SK-N-SH treated with all-trans-retinoic acid at 6 μM for 48 hours (cell line): ENCODE data around the gene DNAJC22.
"Not testable (repeated sequence)": the region's sequence is repeated elsewhere in the genome, so short reads cannot be mapped to it uniquely, and the experiment has no call there.

Source experiments
- ATAC-seq: fragments of 200-7000 bp; cut with Tn5 transposase; 3 replicates; pipeline ENCODE4 v1.9.1; 2020; ENCODE audit warnings: mild to moderate bottlenecking, moderate library complexity
- ARNTL ChIP-seq: fragments of 450-650 bp; formaldehyde crosslinking; IDR thresholded peaks from 2 replicates; pipeline ENCODE4 v1.5.0; 2020; ENCODE audit warnings: low read depth, mild to moderate bottlenecking, moderate library complexity, borderline replicate concordance
- BACH2 ChIP-seq: fragments of 250-450 bp; sonication (Bioruptor Pico); IDR thresholded peaks from 2 replicates; pipeline ENCODE4 v1.9.0; 2021; ENCODE audit warnings: mild to moderate bottlenecking, borderline replicate concordance
- CSDC2 ChIP-seq: fragments of 250-450 bp; sonication (Bioruptor Pico); IDR thresholded peaks from 2 replicates; pipeline ENCODE4 v1.5.0; 2020; ENCODE audit warnings: mild to moderate bottlenecking, moderate library complexity
- CSRNP3 ChIP-seq: fragments of 250-450 bp; sonication (Bioruptor Pico); IDR thresholded peaks from 2 replicates; pipeline ENCODE4 v1.5.1; 2021; ENCODE audit warnings: mild to moderate bottlenecking, moderate library complexity
- ESRRG ChIP-seq: fragments of 250-450 bp; sonication (Bioruptor Pico); IDR thresholded peaks from 2 replicates; pipeline ENCODE4 v1.6.1; 2021; ENCODE audit warnings: mild to moderate bottlenecking
- GLIS3 ChIP-seq: fragments of 250-450 bp; sonication (Bioruptor Pico); IDR thresholded peaks from 2 replicates; pipeline ENCODE4 v1.5.0; 2020; ENCODE audit warnings: mild to moderate bottlenecking, moderate library complexity
- ISL1 ChIP-seq: fragments of 250-450 bp; sonication (Bioruptor Pico); IDR thresholded peaks from 2 replicates; pipeline ENCODE4 v2.1.2; 2022; ENCODE audit warnings: mild to moderate bottlenecking, moderate library complexity
- OSR1 ChIP-seq: fragments of 250-450 bp; sonication (Bioruptor Pico); IDR thresholded peaks from 2 replicates; pipeline ENCODE4 v1.8.0; 2022; ENCODE audit warnings: moderate library complexity, mild to moderate bottlenecking, inconsistent platforms
- PATZ1 ChIP-seq: fragments of 250-450 bp; sonication (Bioruptor Pico); IDR thresholded peaks from 2 replicates; pipeline ENCODE4 v1.8.0; 2020; ENCODE audit warnings: mild to moderate bottlenecking, moderate library complexity, borderline replicate concordance
- POU6F1 ChIP-seq: fragments of 250-450 bp; sonication (Bioruptor Pico); IDR thresholded peaks from 2 replicates; pipeline ENCODE4 v1.8.0; 2021; ENCODE audit warnings: low read depth, mild to moderate bottlenecking, moderate library complexity, borderline replicate concordance
- PPARA ChIP-seq: fragments of 250-450 bp; sonication (Bioruptor Pico); IDR thresholded peaks from 2 replicates; pipeline ENCODE4 v1.5.0; 2020; ENCODE audit warnings: mild to moderate bottlenecking, borderline replicate concordance
- RARB ChIP-seq: fragments of 250-450 bp; sonication (Bioruptor Pico); IDR thresholded peaks from 2 replicates; pipeline ENCODE4 v1.8.0; 2021; ENCODE audit warnings: mild to moderate bottlenecking, moderate library complexity
- TCF4 ChIP-seq: fragments of 250-450 bp; sonication (Bioruptor Pico); IDR thresholded peaks from 2 replicates; pipeline ENCODE4 v1.8.0; 2021; ENCODE audit warnings: mild to moderate bottlenecking, moderate library complexity, borderline replicate concordance
- TSHZ2 ChIP-seq: fragments of 250-450 bp; sonication (Bioruptor Pico); IDR thresholded peaks from 2 replicates; pipeline ENCODE4 v1.5.0; 2020; ENCODE audit warnings: mild to moderate bottlenecking, moderate library complexity
- ZFP30 ChIP-seq: fragments of 450-650 bp; formaldehyde crosslinking; IDR thresholded peaks from 2 replicates; pipeline ENCODE4 v1.5.0; 2022; ENCODE audit warnings: mild to moderate bottlenecking, moderate library complexity
- ZNF565 ChIP-seq: fragments of 450-650 bp; formaldehyde crosslinking; conservative IDR thresholded peaks from 2 replicates; pipeline ENCODE4 v1.5.0; 2020; ENCODE audit warnings: low read depth, mild to moderate bottlenecking, moderate library complexity
- ZNF70 ChIP-seq: fragments of 450-650 bp; formaldehyde crosslinking; IDR thresholded peaks from 2 replicates; pipeline ENCODE4 v1.5.0; 2020; ENCODE audit warnings: mild to moderate bottlenecking, moderate library complexity
- ZNF8 ChIP-seq: fragments of 450-650 bp; formaldehyde crosslinking; IDR thresholded peaks from 2 replicates; pipeline ENCODE4 v1.5.0; 2020; ENCODE audit warnings: mild to moderate bottlenecking, moderate library complexity

DNAJC22 gene

GRCh38 chr12:49314811-49315210, 31.9 kb upstream of the DNAJC22 start:
- ATAC-seq, result no peak

GRCh38 chr12:49317118-49317517, 29.6 kb upstream of the DNAJC22 start:
- ATAC-seq, result not testable (repeated sequence)

More at GRCh38 chr12:49314811-49315210, 31.9 kb upstream of the DNAJC22 start:
- TF ChIP-seq ZNF565 (CRISPR knock-in tag), result no peak
- no peak for TF ChIP-seq ESRRG
- TF ChIP-seq ARNTL, result no peak
- TF ChIP-seq TSHZ2, result no peak
- TF ChIP-seq GLIS3 (CRISPR knock-in tag), result no peak
- TF ChIP-seq BACH2, result no peak
- TF ChIP-seq ZFP30 (CRISPR knock-in tag), result no peak
- no peak for TF ChIP-seq CSRNP3 (CRISPR knock-in tag)
- TF ChIP-seq ZNF8 (CRISPR knock-in tag), result no peak

- ATAC-seq, result not testable (repeated sequence)
Measured at GRCh38 chr12:49320411-49321103, 26.1 kb upstream of the DNAJC22 start.

- TF ChIP-seq PPARA (CRISPR knock-in tag), result no peak
- TF ChIP-seq BACH2, result no peak
- TF ChIP-seq, all 23 proteins: peak for 0
Measured at GRCh38 chr12:49322367-49322707, 24.4 kb upstream of the DNAJC22 start.

GRCh38 chr12:49322708-49323523, 23.8 kb upstream of the DNAJC22 start, which contains the start of gene TROAP:
TROAP (plus strand) TSS chr12:49323255; CDS start chr12:49323609, 354 bp downstream.
- ATAC-seq, result peak; percentile 100
- TF ChIP-seq GLIS3 (CRISPR knock-in tag), result no peak
- TF ChIP-seq POU6F1, result no peak
- no peak for TF ChIP-seq ISL1 (CRISPR knock-in tag)
- TF ChIP-seq CSDC2 (CRISPR knock-in tag), result no peak
- TF ChIP-seq ARNTL, result no peak
- TF ChIP-seq ZNF70 (CRISPR knock-in tag), result no peak
- TF ChIP-seq ZNF8 (CRISPR knock-in tag), result no peak
- no peak for TF ChIP-seq PPARA (CRISPR knock-in tag)
- TF ChIP-seq OSR1 (CRISPR knock-in tag), result no peak
- TF ChIP-seq ZFP30 (CRISPR knock-in tag), result no peak
- TF ChIP-seq RARB (CRISPR knock-in tag), result no peak
- TF ChIP-seq ZNF565 (CRISPR knock-in tag), result no peak
- no peak for TF ChIP-seq PATZ1
- no peak for TF ChIP-seq TCF4 (CRISPR knock-in tag)

More at GRCh38 chr12:49322367-49322707, 24.4 kb upstream of the DNAJC22 start:
- peak; percentile 1; the same call in 2 of the 3 replicates for ATAC-seq
